GM23338 (cell line): ENCODE measurements around the gene TCERG1L. TPM values are rescaled to one million over a fixed set of nuclear protein-coding genes. Genes with fewer than 3 reads are reported as not detected.

Source experiments
- ATAC-seq: fragments of 200-7000 bp; cut with Tn5 transposase; 3 replicates; pipeline ENCODE4 v1.9.1; 2020
- DNase-seq: peaks from one replicate; pipeline ENCODE4 v3.0.0-alpha.2; 2015; ENCODE audit warnings: low spot score
- H2AFZ ChIP-seq: fragments of 200-600 bp; sonication (generic); 2 replicates; pipeline ENCODE4 v1.8.0; 2016; ENCODE audit warnings: antibody characterized with exemption, mild to moderate bottlenecking, moderate library complexity
- H3F3A ChIP-seq: fragments of 200-600 bp; sonication (generic); replicated peaks from 2 replicates; pipeline ENCODE4 v1.8.0; 2017; ENCODE audit warnings: antibody characterized with exemption, mixed run types, low read depth
- H3K27ac ChIP-seq: fragments of 200-600 bp; sonication (generic); 2 replicates; pipeline ENCODE4 v1.6.1; 2016; ENCODE audit warnings: low read depth
- H3K27me3 ChIP-seq: fragments of 200-600 bp; sonication (generic); 2 replicates; pipeline ENCODE4 v1.8.0; 2016; ENCODE audit warnings: mild to moderate bottlenecking, mixed run types, moderate library complexity; ENCODE audit not compliant: insufficient read depth
- H3K36me3 ChIP-seq: fragments of 200-600 bp; sonication (generic); 2 replicates; pipeline ENCODE4 v1.8.0; 2016; ENCODE audit warnings: mild to moderate bottlenecking; ENCODE audit not compliant: insufficient read depth
- H3K4me1 ChIP-seq: fragments of 200-600 bp; sonication (generic); 2 replicates; pipeline ENCODE4 v1.8.0; 2016; ENCODE audit warnings: mild to moderate bottlenecking, moderate library complexity; ENCODE audit not compliant: insufficient read depth
- H3K4me2 ChIP-seq: fragments of 200-600 bp; sonication (generic); 2 replicates; pipeline ENCODE4 v1.7.1; 2017; ENCODE audit warnings: mixed run types
- H3K4me3 ChIP-seq: fragments of 200-600 bp; sonication (generic); 2 replicates; pipeline ENCODE4 v1.6.1; 2016; ENCODE audit warnings: mixed run types
- H3K79me2 ChIP-seq: fragments of 200-600 bp; sonication (generic); replicated peaks from 2 replicates; pipeline ENCODE4 v1.8.0; 2017; ENCODE audit warnings: mild to moderate bottlenecking; ENCODE audit not compliant: insufficient read depth
- H3K9me2 ChIP-seq: fragments of 200-600 bp; sonication (generic); 2 replicates; pipeline ENCODE4 v1.8.0; 2017; ENCODE audit not compliant: insufficient read depth
- H4K20me1 ChIP-seq: fragments of 200-600 bp; sonication (generic); replicated peaks from 2 replicates; pipeline ENCODE4 v1.8.0; 2017; ENCODE audit warnings: mild to moderate bottlenecking; ENCODE audit not compliant: insufficient read depth
- H3K27ac Mint-ChIP-seq: 2 replicates; pipeline ENCODE4 v1.8.0; 2020; ENCODE audit warnings: inconsistent platforms, mild to moderate bottlenecking, moderate library complexity, mixed read lengths
- H3K27me3 Mint-ChIP-seq: 3 replicates; pipeline ENCODE4 v1.8.0; 2022; ENCODE audit warnings: low read depth, mild to moderate bottlenecking, moderate library complexity, mixed read lengths, inconsistent platforms; ENCODE audit not compliant: insufficient read depth, poor library complexity
- H3K36me3 Mint-ChIP-seq: 3 replicates; pipeline ENCODE4 v1.8.0; 2021; ENCODE audit warnings: low read depth, mild to moderate bottlenecking, inconsistent platforms, moderate library complexity, mixed read lengths
- H3K4me1 Mint-ChIP-seq: 3 replicates; pipeline ENCODE4 v1.8.0; 2020; ENCODE audit warnings: mild to moderate bottlenecking, inconsistent platforms, mixed read lengths
- H3K4me3 Mint-ChIP-seq: 3 replicates; pipeline ENCODE4 v1.8.0; 2021; ENCODE audit warnings: moderate library complexity, mild to moderate bottlenecking, inconsistent platforms, mixed read lengths
- H3K9me3 Mint-ChIP-seq: 3 replicates; pipeline ENCODE4 v1.8.0; 2020; ENCODE audit warnings: moderate library complexity, mild to moderate bottlenecking, inconsistent platforms, mixed read lengths
- CREB1 ChIP-seq: fragments of 250-450 bp; sonication (Bioruptor Pico); IDR thresholded peaks from 2 replicates; pipeline ENCODE4 v1.5.0; 2020; ENCODE audit warnings: low read depth, mild to moderate bottlenecking, moderate library complexity
- EZH2 ChIP-seq: fragments of 200-600 bp; sonication (generic); IDR thresholded peaks from one replicate; pipeline ENCODE4 v1.8.0; 2017; ENCODE audit warnings: antibody characterized with exemption, mild to moderate bottlenecking, low read depth; ENCODE audit not compliant: unreplicated experiment
- EZH2phosphoT487 ChIP-seq: fragments of 200-600 bp; sonication (generic); IDR thresholded peaks from one replicate; pipeline ENCODE4 v1.8.1; 2018; ENCODE audit warnings: antibody characterized with exemption; ENCODE audit not compliant: unreplicated experiment
- POLR2AphosphoS5 ChIP-seq: IDR thresholded peaks from 2 replicates; pipeline ENCODE4 v1.6.1; 2016; ENCODE audit warnings: antibody characterized with exemption, low read depth
- STAT1 ChIP-seq: IDR thresholded peaks from one replicate; pipeline ENCODE4 v1.6.1; 2016; ENCODE audit warnings: antibody characterized with exemption; ENCODE audit not compliant: unreplicated experiment
- ZNF114 ChIP-seq: fragments of 250-450 bp; sonication (Bioruptor Pico); IDR thresholded peaks from 2 replicates; pipeline ENCODE4 v1.5.0; 2020; ENCODE audit warnings: mild to moderate bottlenecking, moderate library complexity
- ZNF331 ChIP-seq: fragments of 250-450 bp; sonication (Bioruptor Pico); IDR thresholded peaks from 2 replicates; pipeline ENCODE4 v1.5.0; 2020; ENCODE audit warnings: low read depth, mild to moderate bottlenecking, moderate library complexity
- ZNF462 ChIP-seq: fragments of 250-450 bp; sonication (Bioruptor Pico); IDR thresholded peaks from 2 replicates; pipeline ENCODE4 v1.5.0; 2020; ENCODE audit warnings: mild to moderate bottlenecking, moderate library complexity
- polyA plus RNA-seq: library from polyadenylated mRNA; unstranded; fragments of >200 nt; fragmentation: Nextera tagmentation; extraction: Ambion mirVana; gene quantifications from 2 replicates; pipeline ENCODE4 v1.2.1, GENCODE V29; 2016
- total RNA-seq: library from RNA; depleted of rRNA; stranded (reverse); fragments of >200 nt; shearing (Covaris generic); gene quantifications from 2 replicates; pipeline ENCODE4 v1.2.3, GENCODE V29; 2014
- TF ChIP-seq, protein P1 (sequence below): IDR thresholded peaks from one replicate; pipeline ENCODE4 v1.6.1; 2018; ENCODE audit warnings: antibody characterized with exemption; ENCODE audit not compliant: unreplicated experiment
- TF ChIP-seq, protein P2 (sequence below), 2 experiments: fragments of 200-600 bp in 1 of 2; sonication (generic) in 1 of 2; conservative IDR thresholded peaks; 2 replicates each; pipeline versions ENCODE4 v1.5.1 to v1.6.1; 2016 to 2017; ENCODE audit warnings: antibody characterized with exemption in 2 of 2, low read depth in 2 of 2, mild to moderate bottlenecking in 2 of 2, moderate library complexity in 1 of 2

TCERG1L gene
- total and polyA plus RNA-seq, 2 experiments from 2014 or later, result 3.9 to 5.5 TPM

DNA sequence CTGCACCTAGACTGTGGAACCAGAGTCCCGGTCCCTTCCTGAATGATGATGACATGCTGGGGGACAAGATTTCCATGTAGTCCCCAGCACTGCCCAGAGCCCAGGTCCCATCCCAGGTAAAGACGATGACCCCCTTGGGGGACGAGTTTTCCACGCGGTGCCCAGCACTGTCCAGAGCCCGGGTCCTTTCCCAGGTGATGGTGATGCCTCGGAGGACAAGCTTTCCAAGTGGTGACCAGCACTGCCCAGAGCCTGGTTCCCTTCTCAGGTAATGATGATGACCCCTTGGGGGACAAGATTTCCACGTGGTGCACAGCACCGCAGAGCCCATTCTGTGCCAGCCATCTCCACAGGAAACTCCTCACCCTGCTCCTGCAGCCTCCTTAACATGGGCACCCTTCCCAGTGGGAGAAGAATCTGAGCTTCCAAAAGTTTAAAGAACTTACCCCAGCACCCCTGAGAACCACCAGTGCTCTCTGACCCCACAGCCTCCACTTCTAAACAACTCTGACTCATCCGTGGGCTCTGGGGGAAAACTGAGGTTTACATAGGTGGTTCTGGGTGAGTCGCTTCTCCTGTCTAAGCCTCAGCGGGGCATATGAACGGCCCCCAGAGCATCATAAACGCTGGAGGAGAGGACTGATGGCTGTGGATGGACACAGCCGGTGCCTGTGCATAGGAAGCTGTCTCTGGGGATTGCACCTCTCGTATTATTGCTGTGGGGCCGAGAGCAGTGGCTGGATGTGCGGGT, 233.2 kb downstream of the TCERG1L start:
- no peak for ATAC-seq

GRCh38 chr10:131077724-131078123, 233.8 kb downstream of the TCERG1L start:
- Mint-ChIP-seq H3K9me3 (peaks cover 70% of the 10 kb centered on the region), H3K27ac (no peak overlapping the region), H3K4me3 (no peak overlapping the region), H3K27me3 (peaks cover 3% of the 10 kb centered on the region), H3K36me3 (peaks cover 7% of the 10 kb centered on the region; the same call in 2 of the 3 replicates), H3K4me1 (no peaks in the 10 kb centered on the region)
- H3K4me1 ChIP-seq, result no peaks in the 10 kb centered on the region
- DNase-seq (no peak), ATAC-seq (no peak)
- no peaks in the 10 kb centered on the region for H3K36me3 ChIP-seq
- no peaks in the 10 kb centered on the region for H3K27me3 ChIP-seq
- no peak overlapping the region for H2AFZ ChIP-seq
- no peaks in the 10 kb centered on the region for H3K79me2 ChIP-seq
- H3K4me3 ChIP-seq, result no peak overlapping the region
- H3K27ac ChIP-seq, result no peak overlapping the region
- peaks cover 2% of the 10 kb centered on the region for H3F3A ChIP-seq
- no peaks in the 10 kb centered on the region for H4K20me1 ChIP-seq
- H3K9me2 ChIP-seq, result no peaks in the 10 kb centered on the region
- no peak overlapping the region for H3K4me2 ChIP-seq
- TF ChIP-seq STAT1 (no peak), ZNF462 (CRISPR knock-in tag) (no peak), EZH2 (no peak), ZNF114 (CRISPR knock-in tag) (no peak), EZH2phosphoT487 (no peak)
- TF ChIP-seq, protein P1, sequence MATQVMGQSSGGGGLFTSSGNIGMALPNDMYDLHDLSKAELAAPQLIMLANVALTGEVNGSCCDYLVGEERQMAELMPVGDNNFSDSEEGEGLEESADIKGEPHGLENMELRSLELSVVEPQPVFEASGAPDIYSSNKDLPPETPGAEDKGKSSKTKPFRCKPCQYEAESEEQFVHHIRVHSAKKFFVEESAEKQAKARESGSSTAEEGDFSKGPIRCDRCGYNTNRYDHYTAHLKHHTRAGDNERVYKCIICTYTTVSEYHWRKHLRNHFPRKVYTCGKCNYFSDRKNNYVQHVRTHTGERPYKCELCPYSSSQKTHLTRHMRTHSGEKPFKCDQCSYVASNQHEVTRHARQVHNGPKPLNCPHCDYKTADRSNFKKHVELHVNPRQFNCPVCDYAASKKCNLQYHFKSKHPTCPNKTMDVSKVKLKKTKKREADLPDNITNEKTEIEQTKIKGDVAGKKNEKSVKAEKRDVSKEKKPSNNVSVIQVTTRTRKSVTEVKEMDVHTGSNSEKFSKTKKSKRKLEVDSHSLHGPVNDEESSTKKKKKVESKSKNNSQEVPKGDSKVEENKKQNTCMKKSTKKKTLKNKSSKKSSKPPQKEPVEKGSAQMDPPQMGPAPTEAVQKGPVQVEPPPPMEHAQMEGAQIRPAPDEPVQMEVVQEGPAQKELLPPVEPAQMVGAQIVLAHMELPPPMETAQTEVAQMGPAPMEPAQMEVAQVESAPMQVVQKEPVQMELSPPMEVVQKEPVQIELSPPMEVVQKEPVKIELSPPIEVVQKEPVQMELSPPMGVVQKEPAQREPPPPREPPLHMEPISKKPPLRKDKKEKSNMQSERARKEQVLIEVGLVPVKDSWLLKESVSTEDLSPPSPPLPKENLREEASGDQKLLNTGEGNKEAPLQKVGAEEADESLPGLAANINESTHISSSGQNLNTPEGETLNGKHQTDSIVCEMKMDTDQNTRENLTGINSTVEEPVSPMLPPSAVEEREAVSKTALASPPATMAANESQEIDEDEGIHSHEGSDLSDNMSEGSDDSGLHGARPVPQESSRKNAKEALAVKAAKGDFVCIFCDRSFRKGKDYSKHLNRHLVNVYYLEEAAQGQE, result no peak
- TF ChIP-seq, protein P2, sequence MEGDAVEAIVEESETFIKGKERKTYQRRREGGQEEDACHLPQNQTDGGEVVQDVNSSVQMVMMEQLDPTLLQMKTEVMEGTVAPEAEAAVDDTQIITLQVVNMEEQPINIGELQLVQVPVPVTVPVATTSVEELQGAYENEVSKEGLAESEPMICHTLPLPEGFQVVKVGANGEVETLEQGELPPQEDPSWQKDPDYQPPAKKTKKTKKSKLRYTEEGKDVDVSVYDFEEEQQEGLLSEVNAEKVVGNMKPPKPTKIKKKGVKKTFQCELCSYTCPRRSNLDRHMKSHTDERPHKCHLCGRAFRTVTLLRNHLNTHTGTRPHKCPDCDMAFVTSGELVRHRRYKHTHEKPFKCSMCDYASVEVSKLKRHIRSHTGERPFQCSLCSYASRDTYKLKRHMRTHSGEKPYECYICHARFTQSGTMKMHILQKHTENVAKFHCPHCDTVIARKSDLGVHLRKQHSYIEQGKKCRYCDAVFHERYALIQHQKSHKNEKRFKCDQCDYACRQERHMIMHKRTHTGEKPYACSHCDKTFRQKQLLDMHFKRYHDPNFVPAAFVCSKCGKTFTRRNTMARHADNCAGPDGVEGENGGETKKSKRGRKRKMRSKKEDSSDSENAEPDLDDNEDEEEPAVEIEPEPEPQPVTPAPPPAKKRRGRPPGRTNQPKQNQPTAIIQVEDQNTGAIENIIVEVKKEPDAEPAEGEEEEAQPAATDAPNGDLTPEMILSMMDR (conservative IDR thresholded peaks at IDR 0.05; ENCODE audit: low read depth in 2 of 2), result no peak

More for the DNA sequence above, 233.2 kb downstream of the TCERG1L start:
- no peak for DNase-seq
- no peak overlapping the region for H3K4me2 ChIP-seq
- no peak overlapping the region for H2AFZ ChIP-seq
- H3K4me1 Mint-ChIP-seq, result no peaks in the 10 kb centered on the region
- H3K4me1 ChIP-seq, result no peaks in the 10 kb centered on the region
- H3K27me3 ChIP-seq, result no peaks in the 10 kb centered on the region
- no peak overlapping the region for H3K27ac ChIP-seq
- no peak overlapping the region for H3K4me3 Mint-ChIP-seq
- H3K36me3 ChIP-seq, result no peaks in the 10 kb centered on the region
- H4K20me1 ChIP-seq, result no peaks in the 10 kb centered on the region
- H3K27me3 Mint-ChIP-seq, result peaks cover 3% of the 10 kb centered on the region
- H3K9me3 Mint-ChIP-seq, result peaks cover 76% of the 10 kb centered on the region
- H3F3A ChIP-seq, result no peaks in the 10 kb centered on the region
- no peaks in the 10 kb centered on the region for H3K9me2 ChIP-seq
- H3K36me3 Mint-ChIP-seq, result peaks cover 9% of the 10 kb centered on the region; the same call in 2 of the 3 replicates
- TF ChIP-seq POLR2AphosphoS5, result no peak
- TF ChIP-seq CREB1, result no peak
- no peak for TF ChIP-seq ZNF331 (CRISPR knock-in tag)
- no peaks in the 10 kb centered on the region for H3K79me2 ChIP-seq
- H3K4me3 ChIP-seq, result no peak overlapping the region
- no peak overlapping the region for H3K27ac Mint-ChIP-seq
